ENCODE results near the gene PPP1R36. TPM values are rescaled to one million over a fixed set of nuclear protein-coding genes. Genes with fewer than 3 reads are reported as not detected.

The PPP1R36 gene
- total and polyA plus RNA-seq, 2 of the 8 experiments (the other 6 are each of a cell fraction or from before 2014, with no cell fraction given) = 0.39 to 0.93 TPM

DNA sequence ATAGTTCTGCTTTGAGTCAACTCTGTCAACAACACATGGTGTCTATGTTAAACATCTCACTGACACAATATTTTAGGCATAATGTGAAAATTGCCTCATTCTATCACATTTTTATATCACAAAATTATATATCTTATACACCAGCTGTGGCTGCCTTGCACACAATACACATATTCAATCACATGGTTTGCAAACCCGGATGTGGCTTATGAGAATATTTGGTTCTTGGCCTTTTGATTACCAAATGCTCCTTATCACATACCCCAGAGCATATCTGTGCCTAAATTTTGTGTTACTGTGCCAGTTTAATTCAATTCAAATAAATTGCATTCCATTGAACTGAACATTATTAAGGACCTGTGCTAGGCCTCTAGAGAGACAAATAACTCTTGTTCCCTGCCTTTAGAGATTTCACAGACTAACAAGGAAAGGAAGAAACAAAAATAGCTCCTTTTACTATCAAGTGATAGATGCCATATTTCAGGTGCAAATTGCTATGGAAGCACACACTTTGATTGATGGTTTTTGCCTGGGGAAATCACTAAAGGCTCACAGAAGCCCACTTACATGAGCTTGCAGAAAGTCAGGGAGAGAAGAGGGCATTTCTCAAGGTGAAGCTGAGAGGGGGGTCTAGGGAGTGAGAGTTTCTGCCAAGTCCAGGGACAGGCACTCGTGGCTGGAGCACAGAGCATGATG, 63.4 kb downstream of the PPP1R36 start (continued):
- TF ChIP-seq, protein P1, sequence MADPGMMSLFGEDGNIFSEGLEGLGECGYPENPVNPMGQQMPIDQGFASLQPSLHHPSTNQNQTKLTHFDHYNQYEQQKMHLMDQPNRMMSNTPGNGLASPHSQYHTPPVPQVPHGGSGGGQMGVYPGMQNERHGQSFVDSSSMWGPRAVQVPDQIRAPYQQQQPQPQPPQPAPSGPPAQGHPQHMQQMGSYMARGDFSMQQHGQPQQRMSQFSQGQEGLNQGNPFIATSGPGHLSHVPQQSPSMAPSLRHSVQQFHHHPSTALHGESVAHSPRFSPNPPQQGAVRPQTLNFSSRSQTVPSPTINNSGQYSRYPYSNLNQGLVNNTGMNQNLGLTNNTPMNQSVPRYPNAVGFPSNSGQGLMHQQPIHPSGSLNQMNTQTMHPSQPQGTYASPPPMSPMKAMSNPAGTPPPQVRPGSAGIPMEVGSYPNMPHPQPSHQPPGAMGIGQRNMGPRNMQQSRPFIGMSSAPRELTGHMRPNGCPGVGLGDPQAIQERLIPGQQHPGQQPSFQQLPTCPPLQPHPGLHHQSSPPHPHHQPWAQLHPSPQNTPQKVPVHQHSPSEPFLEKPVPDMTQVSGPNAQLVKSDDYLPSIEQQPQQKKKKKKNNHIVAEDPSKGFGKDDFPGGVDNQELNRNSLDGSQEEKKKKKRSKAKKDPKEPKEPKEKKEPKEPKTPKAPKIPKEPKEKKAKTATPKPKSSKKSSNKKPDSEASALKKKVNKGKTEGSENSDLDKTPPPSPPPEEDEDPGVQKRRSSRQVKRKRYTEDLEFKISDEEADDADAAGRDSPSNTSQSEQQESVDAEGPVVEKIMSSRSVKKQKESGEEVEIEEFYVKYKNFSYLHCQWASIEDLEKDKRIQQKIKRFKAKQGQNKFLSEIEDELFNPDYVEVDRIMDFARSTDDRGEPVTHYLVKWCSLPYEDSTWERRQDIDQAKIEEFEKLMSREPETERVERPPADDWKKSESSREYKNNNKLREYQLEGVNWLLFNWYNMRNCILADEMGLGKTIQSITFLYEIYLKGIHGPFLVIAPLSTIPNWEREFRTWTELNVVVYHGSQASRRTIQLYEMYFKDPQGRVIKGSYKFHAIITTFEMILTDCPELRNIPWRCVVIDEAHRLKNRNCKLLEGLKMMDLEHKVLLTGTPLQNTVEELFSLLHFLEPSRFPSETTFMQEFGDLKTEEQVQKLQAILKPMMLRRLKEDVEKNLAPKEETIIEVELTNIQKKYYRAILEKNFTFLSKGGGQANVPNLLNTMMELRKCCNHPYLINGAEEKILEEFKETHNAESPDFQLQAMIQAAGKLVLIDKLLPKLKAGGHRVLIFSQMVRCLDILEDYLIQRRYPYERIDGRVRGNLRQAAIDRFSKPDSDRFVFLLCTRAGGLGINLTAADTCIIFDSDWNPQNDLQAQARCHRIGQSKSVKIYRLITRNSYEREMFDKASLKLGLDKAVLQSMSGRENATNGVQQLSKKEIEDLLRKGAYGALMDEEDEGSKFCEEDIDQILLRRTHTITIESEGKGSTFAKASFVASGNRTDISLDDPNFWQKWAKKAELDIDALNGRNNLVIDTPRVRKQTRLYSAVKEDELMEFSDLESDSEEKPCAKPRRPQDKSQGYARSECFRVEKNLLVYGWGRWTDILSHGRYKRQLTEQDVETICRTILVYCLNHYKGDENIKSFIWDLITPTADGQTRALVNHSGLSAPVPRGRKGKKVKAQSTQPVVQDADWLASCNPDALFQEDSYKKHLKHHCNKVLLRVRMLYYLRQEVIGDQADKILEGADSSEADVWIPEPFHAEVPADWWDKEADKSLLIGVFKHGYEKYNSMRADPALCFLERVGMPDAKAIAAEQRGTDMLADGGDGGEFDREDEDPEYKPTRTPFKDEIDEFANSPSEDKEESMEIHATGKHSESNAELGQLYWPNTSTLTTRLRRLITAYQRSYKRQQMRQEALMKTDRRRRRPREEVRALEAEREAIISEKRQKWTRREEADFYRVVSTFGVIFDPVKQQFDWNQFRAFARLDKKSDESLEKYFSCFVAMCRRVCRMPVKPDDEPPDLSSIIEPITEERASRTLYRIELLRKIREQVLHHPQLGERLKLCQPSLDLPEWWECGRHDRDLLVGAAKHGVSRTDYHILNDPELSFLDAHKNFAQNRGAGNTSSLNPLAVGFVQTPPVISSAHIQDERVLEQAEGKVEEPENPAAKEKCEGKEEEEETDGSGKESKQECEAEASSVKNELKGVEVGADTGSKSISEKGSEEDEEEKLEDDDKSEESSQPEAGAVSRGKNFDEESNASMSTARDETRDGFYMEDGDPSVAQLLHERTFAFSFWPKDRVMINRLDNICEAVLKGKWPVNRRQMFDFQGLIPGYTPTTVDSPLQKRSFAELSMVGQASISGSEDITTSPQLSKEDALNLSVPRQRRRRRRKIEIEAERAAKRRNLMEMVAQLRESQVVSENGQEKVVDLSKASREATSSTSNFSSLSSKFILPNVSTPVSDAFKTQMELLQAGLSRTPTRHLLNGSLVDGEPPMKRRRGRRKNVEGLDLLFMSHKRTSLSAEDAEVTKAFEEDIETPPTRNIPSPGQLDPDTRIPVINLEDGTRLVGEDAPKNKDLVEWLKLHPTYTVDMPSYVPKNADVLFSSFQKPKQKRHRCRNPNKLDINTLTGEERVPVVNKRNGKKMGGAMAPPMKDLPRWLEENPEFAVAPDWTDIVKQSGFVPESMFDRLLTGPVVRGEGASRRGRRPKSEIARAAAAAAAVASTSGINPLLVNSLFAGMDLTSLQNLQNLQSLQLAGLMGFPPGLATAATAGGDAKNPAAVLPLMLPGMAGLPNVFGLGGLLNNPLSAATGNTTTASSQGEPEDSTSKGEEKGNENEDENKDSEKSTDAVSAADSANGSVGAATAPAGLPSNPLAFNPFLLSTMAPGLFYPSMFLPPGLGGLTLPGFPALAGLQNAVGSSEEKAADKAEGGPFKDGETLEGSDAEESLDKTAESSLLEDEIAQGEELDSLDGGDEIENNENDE (IDR thresholded peaks at IDR 0.05; ENCODE audit: insufficient replicate concordance, low read length) = no peak
- TF ChIP-seq RXRA (IDR thresholded peaks at IDR 0.05; ENCODE audit: insufficient read depth, low read depth, low read length) (no peak), KDM4A (IDR thresholded peaks at IDR 0.05; ENCODE audit: low read depth, low read length, severe bottlenecking) (no peak), HDAC2 (IDR thresholded peaks at IDR 0.05; ENCODE audit: borderline replicate concordance in 1 of 2, low read depth in 2 of 2, low read length in 2 of 2) (no peak)
- TF ChIP-seq, protein P2, sequence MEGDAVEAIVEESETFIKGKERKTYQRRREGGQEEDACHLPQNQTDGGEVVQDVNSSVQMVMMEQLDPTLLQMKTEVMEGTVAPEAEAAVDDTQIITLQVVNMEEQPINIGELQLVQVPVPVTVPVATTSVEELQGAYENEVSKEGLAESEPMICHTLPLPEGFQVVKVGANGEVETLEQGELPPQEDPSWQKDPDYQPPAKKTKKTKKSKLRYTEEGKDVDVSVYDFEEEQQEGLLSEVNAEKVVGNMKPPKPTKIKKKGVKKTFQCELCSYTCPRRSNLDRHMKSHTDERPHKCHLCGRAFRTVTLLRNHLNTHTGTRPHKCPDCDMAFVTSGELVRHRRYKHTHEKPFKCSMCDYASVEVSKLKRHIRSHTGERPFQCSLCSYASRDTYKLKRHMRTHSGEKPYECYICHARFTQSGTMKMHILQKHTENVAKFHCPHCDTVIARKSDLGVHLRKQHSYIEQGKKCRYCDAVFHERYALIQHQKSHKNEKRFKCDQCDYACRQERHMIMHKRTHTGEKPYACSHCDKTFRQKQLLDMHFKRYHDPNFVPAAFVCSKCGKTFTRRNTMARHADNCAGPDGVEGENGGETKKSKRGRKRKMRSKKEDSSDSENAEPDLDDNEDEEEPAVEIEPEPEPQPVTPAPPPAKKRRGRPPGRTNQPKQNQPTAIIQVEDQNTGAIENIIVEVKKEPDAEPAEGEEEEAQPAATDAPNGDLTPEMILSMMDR (IDR thresholded peaks at IDR 0.05; ENCODE audit: control extremely low read depth in 1 of 3, insufficient read depth in 1 of 3, low read depth in 1 of 3, low read length in 3 of 3) = no peak
